ENCODE measurements around the gene HTRA3.

HTRA3 gene

GRCh38 chr4:8310306-8310705, 40.8 kb downstream of the HTRA3 start:
- no peak for TF ChIP-seq SNAI2 (CRISPR knock-in tag; IDR thresholded peaks at IDR 0.05)
- TF ChIP-seq ZFP3 (CRISPR knock-in tag; IDR thresholded peaks at IDR 0.05), result no peak
- TF ChIP-seq CREB5 (CRISPR knock-in tag; IDR thresholded peaks at IDR 0.05; ENCODE audit: low read depth), result no peak
- no peak for TF ChIP-seq OSR1 (CRISPR knock-in tag; IDR thresholded peaks at IDR 0.05)
- TF ChIP-seq ISL1 (CRISPR knock-in tag; IDR thresholded peaks at IDR 0.05), result no peak
- no peak for TF ChIP-seq ESRRG (CRISPR knock-in tag; IDR thresholded peaks at IDR 0.05)
- no peak for TF ChIP-seq PPARA (CRISPR knock-in tag; IDR thresholded peaks at IDR 0.05; ENCODE audit: borderline replicate concordance)
- no peak for TF ChIP-seq ZNF8 (CRISPR knock-in tag; IDR thresholded peaks at IDR 0.05)
- TF ChIP-seq ZFP30 (CRISPR knock-in tag; IDR thresholded peaks at IDR 0.05), result no peak
- no peak for TF ChIP-seq RARB (CRISPR knock-in tag; IDR thresholded peaks at IDR 0.05)
- no peak for TF ChIP-seq ZNF565 (CRISPR knock-in tag; conservative IDR thresholded peaks at IDR 0.05; ENCODE audit: low read depth)
- TF ChIP-seq TSHZ2 (CRISPR knock-in tag; IDR thresholded peaks at IDR 0.05), result no peak
- no peak for ATAC-seq

GRCh38 chr4:8311101-8312068, 41.8 kb downstream of the HTRA3 start:
- TF ChIP-seq ARNTL (CRISPR knock-in tag; IDR thresholded peaks at IDR 0.05; ENCODE audit: borderline replicate concordance, low read depth) (no peak), CSRNP3 (CRISPR knock-in tag; IDR thresholded peaks at IDR 0.05) (no peak)
- no peak for ATAC-seq

GRCh38 chr4:8312069-8312445, 42.5 kb downstream of the HTRA3 start:
- ATAC-seq, result no peak
- TF ChIP-seq POU6F1 (CRISPR knock-in tag; IDR thresholded peaks at IDR 0.05; ENCODE audit: borderline replicate concordance, low read depth), result no peak
- TF ChIP-seq ZNF8 (CRISPR knock-in tag; IDR thresholded peaks at IDR 0.05), result no peak
- no peak for TF ChIP-seq TOX (CRISPR knock-in tag; IDR thresholded peaks at IDR 0.05; ENCODE audit: borderline replicate concordance)
- TF ChIP-seq CSDC2 (CRISPR knock-in tag; IDR thresholded peaks at IDR 0.05), result no peak

- ATAC-seq, result no peak
- TF ChIP-seq ZFP3 (CRISPR knock-in tag; IDR thresholded peaks at IDR 0.05), result no peak
- TF ChIP-seq TSHZ2 (CRISPR knock-in tag; IDR thresholded peaks at IDR 0.05), result no peak
- TF ChIP-seq ARNTL (CRISPR knock-in tag; IDR thresholded peaks at IDR 0.05; ENCODE audit: borderline replicate concordance, low read depth), result no peak
- no peak for TF ChIP-seq POU6F1 (CRISPR knock-in tag; IDR thresholded peaks at IDR 0.05; ENCODE audit: borderline replicate concordance, low read depth)
- no peak for TF ChIP-seq ZNF8 (CRISPR knock-in tag; IDR thresholded peaks at IDR 0.05)
- no peak for TF ChIP-seq PPARA (CRISPR knock-in tag; IDR thresholded peaks at IDR 0.05; ENCODE audit: borderline replicate concordance)
- TF ChIP-seq CSDC2 (CRISPR knock-in tag; IDR thresholded peaks at IDR 0.05), result no peak
- no peak for TF ChIP-seq PATZ1 (CRISPR knock-in tag; IDR thresholded peaks at IDR 0.05; ENCODE audit: borderline replicate concordance)
- TF ChIP-seq SNAI2 (CRISPR knock-in tag; IDR thresholded peaks at IDR 0.05), result no peak
- TF ChIP-seq CSRNP3 (CRISPR knock-in tag; IDR thresholded peaks at IDR 0.05), result no peak
Measured at GRCh38 chr4:8312976-8313375, 43.4 kb downstream of the HTRA3 start.

All from SK-N-SH treated with all-trans-retinoic acid at 6 μM for 48 hours (cell line).